Activated CD4-positive, alpha-beta T cell treated with anti-CD3 and anti-CD28 coated beads, Interleukin-2, Interleukin-4, amounts not matched to agents 100 ng/mL and 50 ng/mL, durations not matched to agents 16 hours and 8 hours (primary cell): ENCODE data around the gene CD84.
A peak's percentile ranks its signal among the peaks of the same experiment; 100 is the strongest.
"Not testable (repeated sequence)": the region's sequence is repeated elsewhere in the genome, so short reads cannot be mapped to it uniquely, and the experiment has no call there.

Source experiments
- DNase-seq: peaks from one replicate; pipeline ENCODE4 v3.0.0-alpha.2; 2020; ENCODE audit warnings: low spot score

Gene CD84

DNA sequence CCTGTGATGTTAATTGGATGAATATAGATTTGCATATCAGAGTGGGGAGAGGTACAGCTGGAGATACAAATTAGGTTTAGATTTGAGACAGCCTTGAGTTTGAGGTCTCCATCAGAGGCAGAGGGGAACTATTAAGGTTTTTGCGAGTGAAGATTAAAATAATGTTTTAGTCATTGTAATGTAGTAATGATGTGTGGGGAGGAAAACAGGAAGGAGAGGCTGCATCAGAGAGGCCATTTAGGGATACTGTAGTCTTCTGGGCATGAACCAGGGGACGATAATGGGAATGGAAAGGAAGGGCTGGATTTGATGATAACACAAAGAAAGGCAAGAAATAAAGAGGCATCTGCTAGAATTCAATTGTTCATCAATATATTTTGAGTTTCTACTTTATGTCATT lies 9.5 kb downstream of the CD84 start:
- no peak for DNase-seq

DNA sequence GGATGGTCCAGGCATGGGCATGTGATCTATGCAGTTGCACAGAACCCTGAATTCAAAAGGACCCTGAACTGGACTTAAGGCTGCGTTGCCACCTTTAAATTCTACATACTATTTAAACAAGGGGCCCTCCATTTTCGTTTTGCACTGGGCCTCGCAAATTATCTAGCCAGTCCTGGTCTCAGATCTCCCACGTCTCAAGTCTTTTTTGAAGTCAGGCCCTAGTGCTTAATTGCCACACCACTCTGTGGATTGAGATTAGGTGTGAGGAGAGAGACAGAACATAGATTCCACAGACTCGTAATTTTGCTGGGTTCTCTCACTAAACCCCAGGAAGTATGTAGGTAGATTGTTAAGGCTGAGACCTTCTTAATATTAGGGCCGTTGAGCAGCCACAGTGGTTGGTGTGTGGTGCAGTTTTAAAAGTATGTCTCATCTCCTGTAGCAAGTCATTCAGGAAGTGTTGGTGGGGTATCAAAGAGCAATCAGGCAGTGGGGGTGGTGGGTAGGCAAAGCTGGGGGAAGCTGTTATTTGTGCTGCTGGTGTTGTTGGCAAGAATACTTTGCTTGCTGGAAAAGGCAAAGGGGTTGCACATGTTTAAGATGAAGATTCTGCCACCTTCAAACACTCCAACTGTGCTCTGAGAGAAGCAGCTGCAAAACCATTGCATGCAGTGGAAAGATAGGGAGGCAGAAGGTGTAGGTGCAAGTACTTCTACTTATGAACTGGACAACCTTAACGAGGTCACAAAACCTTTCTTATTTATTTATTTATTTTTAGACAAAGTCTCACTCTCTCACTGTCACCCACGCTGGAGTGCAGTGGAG lies 11.2 kb downstream of the CD84 start:
- peak; percentile 81 for DNase-seq

DNA sequence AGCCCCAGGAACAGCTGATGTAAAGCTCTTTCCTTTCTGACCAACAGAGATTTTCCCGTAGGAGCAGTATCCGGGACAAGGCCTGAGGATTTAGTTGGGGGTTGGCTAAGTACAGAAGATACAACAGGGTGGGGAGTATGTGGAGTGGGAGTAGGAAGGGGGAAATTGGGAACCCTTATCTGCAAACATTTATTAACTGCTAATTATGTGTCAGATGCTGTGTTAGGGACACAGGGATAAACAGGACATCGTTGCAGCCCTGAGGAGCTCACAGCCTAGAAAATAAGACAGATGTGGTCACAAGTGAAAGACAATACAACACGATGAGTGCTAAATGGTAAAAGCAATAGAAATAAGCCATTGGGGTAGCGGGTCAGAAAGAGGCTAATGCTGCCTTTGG lies 12.0 kb downstream of the CD84 start:
- no peak for DNase-seq

DNA sequence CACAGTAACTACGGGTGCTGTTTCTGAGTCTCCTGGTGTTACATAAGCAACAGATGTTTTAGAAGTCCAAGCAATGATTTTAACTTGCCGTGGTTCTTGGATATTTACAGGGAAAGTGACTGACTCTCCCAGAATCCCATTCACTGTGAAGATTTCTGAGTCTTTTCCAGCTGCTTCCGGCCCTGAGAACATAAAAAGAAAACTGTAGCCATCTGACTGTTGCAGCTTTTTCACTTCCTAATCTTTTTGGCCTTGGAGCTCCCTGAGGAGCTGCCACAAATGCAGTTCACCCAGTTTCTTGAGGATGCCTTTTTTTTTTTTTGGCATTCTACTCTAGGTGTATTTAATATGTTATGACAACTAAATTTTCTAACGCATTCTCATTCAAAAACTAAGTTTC lies 13.7 kb downstream of the CD84 start:
- DNase-seq, result no peak

DNA sequence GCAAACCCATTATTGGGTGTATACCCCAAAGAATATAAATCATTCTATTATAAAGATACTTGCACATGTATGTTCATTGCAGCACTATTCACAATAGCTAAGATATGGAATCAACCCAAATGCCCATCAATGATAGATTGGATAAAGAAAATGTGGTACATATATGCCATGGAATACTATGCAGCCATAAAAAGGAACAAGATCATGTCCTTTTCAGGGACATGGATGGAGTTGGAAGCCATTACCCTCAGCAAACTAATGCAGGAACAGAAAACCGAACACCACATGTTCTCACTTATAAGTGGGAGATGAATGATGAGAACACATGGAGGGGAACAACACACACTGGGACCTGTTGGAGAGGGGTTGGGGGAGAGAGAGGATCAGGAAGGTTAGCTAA lies 16.1 kb downstream of the CD84 start:
- not testable (repeated sequence) for DNase-seq

DNA sequence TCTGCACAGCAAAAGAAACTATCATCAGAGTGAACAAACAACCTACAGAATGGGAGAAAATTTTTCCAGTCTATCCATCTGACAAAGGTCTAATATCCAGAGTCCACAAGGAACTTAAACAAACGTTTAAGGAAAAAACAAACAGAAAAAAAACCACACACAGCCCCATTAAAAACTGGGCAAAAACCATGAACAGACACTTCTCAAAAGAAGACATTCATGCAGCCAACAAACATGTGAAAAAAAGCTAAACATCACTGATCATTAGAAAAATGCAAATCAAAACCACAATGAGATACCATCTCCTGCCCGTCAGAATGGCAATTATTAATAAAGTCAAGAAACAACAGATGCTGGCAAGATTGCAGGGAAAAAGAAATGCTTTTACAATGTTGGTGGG lies 16.6 kb downstream of the CD84 start:
- not testable (repeated sequence) for DNase-seq

GRCh38 chr1:160560806-160561205 lies 18.5 kb downstream of the CD84 start:
- DNase-seq, result no peak

- DNase-seq, result no peak
Measured at GRCh38 chr1:160560045-160560705, 19.1 kb downstream of the CD84 start.

DNA sequence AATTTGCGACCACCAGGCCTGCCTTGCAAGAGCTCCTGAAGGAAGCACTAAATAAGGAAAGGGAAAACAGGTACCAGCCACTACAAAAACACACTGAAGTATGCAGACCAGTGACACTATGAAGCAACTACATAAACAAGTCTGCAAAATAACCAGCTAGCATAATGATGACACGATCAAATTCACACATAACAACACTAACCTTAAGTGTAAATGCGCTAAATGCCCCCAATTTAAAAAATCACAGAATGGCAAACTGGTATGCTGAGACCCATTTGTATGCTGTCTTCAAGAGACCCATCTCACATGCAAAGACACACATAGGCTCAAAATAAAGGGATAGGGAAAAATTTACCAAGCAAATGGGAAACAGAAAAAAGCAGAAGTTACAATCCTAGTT lies 19.9 kb downstream of the CD84 start:
- DNase-seq, result not testable (repeated sequence)

GRCh38 chr1:160558660-160559380 lies 20.5 kb downstream of the CD84 start:
- DNase-seq, result no peak

- no peak for DNase-seq
Measured at GRCh38 chr1:160553778-160554177, 25.5 kb downstream of the CD84 start.

- no peak for DNase-seq
Measured at GRCh38 chr1:160552425-160552824, 26.9 kb downstream of the CD84 start.

DNA sequence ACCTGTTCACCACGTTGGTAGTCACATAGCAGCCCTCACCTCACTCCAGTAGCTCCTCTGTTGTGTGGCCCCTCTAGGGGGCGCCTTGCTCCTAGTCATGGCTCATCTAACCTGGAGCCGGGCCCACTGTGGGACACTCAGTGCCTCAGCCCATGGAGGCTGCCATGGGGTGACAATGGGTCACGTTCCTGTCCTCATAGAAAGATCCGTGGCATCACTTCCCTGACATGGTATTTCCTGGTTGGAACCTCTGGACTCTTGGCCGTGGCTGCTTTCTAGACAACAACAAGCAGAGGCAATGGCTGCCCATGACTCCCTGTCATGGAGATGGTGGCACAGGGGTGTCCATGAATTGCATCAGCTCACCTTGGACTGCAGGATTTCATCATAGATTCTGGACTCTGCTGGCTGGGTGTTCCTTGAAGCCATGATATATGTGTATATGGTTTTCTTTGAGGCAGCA lies 28.7 kb downstream of the CD84 start:
- no peak for DNase-seq

DNA sequence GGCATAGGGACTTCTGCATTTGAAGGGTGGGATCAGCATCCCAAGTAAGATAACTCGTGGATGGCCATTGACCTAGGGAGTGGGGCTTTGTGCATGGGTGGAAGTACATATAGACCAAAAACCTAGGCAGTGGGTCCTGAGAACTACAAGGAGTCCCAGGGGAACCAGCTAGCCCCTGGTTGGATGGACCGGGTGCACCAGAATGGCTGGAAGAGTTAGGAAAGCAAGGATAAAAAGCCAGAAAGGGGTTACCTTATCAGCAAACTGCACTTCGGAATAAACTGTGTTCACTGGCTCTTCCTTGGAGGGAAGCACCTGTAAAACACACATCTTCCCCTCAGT lies 29.7 kb downstream of the CD84 start:
- no peak for DNase-seq

DNA sequence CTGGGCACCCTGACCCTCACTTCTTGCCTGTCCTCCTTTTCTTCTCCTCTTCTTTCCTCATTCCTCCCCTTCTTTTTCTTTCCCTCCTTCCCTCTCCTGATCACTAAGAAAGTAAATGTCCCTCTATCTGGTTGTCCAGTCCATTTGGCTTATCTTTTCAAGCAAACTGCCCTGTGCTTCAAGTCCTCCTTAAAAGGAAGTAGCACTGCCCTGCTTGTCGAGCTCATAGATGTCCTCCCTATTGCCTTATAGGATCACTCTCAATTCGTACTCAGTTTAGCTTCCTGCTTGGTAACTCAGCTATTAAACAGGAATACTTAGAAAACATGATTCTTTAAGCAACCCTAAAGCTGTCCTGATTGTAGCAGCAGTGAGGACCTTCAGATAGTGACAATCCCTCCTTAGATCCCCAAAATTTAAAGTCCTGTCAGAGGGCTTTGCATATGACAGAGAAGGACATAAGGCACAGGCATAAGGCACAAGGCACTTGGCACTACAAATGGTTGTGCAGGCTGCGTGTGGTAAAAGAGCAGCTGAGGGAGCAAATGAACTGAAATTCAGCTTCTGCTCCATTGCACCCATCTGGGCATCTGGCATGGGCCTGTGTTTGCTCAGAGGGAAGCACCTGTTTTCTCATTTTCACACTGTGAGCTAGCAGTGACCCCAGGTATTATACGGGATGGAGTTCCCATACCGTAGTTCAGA lies 30.2 kb downstream of the CD84 start:
- DNase-seq, result no peak

GRCh38 chr1:160548183-160548582 lies 31.1 kb downstream of the CD84 start:
- no peak for DNase-seq

DNA sequence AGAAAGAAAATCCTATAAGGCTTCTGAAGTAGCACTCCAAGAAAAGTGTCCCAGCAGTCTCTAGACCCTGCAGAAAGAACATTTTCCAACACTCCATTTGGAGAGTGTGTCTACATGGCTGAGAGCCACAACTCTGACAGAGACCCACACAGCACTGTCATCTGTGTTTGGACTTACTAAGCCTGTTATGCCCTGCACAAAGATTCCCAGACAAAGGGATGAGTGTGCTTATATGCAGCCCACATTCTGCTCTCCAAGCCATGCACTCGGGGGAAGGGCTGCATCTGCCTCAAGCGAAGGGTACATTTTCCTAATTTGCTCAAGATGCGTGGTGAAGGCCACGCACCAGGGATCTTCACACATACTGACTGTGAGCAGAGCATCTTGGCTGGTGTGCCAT lies 31.9 kb downstream of the CD84 start:
- DNase-seq, result no peak

GRCh38 chr1:160546942-160547341 lies 32.4 kb downstream of the CD84 start:
- no peak for DNase-seq

- DNase-seq, result peak; percentile 37
Measured at GRCh38 chr1:160544647-160545046, 34.6 kb downstream of the CD84 start.

DNA sequence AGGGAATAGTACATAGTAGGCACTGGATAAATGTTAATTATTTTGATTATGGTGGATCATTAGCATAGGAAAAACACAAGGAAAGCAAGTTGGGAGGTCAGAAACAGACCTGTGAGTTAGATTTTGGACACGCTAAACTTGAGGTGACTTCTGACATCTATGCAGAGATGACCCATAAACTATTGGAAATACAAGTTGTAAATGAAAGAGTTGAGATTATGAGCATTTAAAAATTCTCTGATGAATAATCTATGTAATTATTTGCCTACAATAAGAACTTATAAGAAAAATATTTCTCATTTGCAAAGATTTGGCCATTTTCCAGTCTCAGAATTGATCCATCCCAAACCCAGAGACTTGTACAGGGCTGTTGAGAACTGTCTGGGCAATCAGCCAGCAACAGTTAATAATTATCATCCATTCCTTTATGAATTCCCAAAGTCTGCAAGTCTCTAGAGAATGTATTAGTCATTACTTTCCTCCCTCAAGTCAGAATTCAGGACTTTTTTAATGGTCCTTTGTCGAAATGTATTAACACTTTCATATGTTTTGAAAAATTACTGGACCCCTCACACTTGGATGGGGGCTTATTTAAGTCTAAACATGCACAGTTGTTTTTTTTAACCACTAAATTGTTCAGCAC lies 36.9 kb downstream of the CD84 start:
- DNase-seq, result no peak

GRCh38 chr1:160541622-160542302 lies 37.5 kb downstream of the CD84 start:
- DNase-seq, result no peak
